ENCODE measurements around the gene CPT1C.

DNA sequence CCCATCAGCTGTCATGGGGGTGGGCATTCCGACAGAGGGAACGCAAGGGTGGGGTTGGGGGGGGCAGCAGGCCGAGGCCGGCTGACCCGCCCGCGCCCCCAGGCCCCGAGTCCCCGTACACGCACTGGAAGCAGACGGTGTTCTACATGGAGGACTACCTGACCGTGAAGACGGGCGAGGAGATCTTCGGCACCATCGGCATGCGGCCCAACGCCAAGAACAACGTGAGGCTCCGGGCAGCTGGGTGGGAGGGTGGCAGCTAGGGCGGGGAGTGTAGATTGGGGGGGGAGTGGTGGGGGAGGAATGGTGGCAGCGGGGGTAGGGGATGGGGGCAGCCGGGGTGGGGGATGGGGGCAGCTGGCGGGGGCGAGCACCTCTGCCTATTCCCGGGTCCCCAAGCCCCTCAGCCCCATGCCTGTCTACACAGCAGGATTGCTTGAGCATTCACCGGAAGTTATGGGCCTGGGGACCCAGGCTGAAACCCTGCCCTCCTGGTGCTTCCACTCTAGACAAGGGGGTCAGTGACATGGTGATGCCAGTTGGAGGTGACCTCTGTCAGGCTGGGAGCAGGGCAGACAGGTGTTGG lies 4.3 kb upstream of the CPT1C start:
- TF ChIP-seq GATA1 (IDR thresholded peaks at IDR 0.05; ENCODE audit: low read depth, low read length) (no peak), POLR2A (IDR thresholded peaks at IDR 0.05; ENCODE audit: low read length) (no peak)

Measured in erythroblast (primary cell).